NCI-H2171 (cell line): Measurements from ENCODE around the gene ASB4.
"Not testable (repeated sequence)": the region's sequence is repeated elsewhere in the genome, so short reads cannot be mapped to it uniquely, and the experiment has no call there.

ENCODE experiments used
- DNase-seq: peaks from one replicate; lab custom pipeline; 2025; lab: John Stamatoyannopoulos, UW

The ASB4 gene

DNA sequence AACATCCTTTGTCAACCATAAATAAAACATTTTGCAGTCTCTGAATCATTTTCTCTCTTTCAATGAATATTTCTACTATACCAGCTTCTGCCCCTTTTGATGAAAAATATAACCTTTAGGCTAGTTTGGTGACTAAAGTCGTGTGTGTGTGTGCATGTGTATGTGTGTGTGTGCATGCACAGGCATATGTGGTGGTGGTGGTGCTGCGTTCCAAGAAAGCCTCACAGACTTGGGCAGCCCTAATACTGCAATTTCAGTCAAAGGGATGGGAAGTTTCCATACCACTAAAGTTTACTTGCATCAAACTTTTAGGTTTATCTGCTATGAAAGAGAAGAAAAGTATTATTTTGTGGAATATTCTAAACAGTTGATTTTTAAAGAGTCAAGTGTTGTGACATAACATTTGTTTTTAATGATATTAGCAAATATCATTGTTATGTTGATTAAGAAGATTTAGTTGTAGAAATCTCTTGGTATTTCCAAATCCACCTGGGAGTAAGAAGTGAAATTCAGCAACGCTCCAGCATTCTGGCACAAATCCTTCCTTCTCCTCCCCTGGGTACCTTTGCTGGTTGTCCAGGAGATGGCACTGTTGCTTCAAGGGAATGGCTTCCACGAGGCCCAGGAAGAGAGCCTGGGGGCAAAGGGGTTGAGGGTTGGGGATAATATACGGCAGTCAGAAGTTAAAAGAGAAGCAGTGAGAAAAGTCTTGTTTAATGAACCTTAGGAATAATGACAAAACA, 41.5 kb downstream of the ASB4 start:
- DNase-seq: peak; percentile 45

DNA sequence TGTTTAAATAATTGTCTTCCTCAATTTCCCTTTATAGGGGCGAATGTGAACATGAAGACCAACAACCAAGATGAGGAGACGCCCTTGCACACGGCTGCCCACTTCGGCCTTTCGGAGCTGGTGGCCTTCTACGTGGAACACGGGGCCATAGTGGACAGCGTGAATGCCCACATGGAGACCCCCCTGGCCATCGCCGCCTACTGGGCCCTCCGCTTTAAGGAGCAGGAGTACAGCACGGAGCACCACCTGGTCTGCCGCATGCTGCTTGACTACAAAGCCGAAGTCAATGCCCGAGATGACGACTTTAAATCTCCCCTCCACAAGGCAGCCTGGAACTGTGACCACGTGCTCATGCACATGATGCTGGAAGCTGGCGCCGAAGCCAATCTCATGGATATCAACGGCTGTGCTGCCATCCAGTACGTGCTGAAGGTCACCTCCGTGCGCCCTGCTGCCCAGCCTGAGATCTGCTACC, 42.1 kb downstream of the ASB4 start:
- DNase-seq: no peak

DNA sequence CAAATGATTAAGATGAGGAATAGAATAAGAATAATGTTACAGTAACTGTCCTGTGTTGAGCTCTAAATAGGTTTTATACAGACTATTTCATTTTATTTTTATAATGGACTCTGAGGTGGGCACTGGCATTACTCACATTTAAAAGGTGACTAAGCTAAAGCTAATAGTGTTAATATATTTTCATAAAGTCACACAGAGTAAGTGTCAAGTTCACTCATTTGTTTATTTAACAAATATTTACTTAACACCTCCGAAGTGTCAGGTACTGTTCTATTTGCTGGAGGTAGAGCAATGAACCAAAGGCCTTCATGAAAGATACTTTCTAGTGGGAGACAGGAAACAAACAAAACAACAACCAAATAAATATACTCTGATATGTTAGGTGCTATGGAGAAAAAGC, 44.0 kb downstream of the ASB4 start:
- DNase-seq: no peak

DNA sequence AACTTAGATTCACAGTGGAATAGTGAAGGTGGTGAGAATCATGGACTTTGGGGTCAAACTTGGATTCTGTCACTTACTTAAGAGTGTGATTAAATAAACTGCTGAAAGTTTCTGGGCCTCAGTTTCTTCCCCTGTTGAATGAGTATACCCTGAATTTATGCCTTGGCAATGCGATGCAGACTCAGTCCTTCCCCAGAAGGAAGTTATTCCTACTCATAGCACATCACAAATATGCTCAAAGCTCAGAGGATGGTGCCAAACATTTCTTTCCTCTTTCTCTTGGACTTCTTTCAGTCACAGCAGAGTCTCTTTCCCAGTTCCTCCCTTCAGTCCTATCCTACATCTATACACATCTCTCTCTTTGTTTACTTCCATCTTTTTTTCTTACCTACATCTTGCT, 45.1 kb downstream of the ASB4 start:
- DNase-seq: no peak

DNA sequence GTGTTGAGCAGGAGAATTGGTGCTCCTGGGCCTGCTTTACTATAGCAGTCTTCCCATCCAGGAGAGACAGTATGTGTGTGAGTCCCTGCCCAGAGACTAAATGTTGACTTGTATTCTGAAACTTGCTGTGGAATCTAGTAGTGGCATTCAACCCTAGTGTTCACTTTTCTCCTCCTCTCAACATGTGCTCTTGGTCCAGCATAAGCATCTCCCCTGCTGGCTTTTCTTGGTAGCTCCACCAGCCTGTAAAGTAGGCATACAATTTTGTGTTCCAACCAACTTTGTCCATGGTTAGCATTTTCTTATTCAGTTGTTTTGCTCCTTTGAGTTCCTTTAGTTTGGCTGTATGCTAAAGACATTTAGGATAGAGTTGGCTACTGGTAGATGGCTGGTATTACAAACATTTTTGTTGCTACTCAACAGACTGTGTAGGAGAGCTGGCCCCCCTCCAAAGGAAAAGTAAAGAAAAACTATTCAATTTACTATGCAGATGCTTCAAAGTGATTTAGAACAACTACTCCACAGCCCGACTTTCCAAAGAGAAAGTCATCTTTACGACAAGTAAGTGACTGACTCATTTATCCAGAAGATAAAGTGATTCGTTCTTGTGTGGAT, 46.0 kb downstream of the ASB4 start:
- DNase-seq: no peak

DNA sequence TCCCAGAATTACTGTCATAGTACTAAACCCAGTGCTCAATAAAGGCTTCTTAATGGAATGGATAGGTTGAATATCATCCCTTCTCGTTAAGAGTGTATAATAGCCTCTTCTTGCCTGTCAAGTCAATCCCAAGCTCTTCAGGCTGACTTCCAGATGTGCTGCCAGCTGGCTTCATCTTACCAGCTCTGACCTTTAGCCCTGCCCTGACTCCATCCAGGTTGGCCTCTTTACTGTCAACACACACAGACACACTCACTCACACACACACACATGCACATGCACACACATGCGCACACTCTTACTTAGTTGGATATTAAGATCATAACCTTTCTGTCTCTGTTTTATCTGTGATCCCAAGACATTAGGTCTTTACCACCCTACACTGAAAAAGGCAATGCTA, 49.1 kb downstream of the ASB4 start:
- no peak for DNase-seq

DNA sequence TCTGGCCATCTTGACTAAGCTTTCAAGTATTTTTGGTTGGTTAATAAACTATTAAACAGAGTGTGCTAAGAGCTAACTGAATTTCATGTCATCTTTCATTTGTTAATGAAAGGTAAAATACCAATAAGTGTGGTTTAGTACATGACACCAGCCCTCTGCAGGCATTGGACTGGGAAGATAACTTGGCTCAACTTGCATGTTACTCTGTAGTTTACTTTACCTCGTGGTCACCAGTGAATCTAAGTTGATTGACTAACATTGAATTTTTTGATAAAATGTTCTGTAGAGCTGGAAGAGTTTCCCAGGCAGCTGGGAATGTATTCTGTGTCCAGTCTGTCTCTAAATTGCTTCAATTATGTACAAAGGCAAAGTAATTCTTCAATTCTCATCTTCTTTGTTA, 49.9 kb downstream of the ASB4 start:
- no peak for DNase-seq

DNA sequence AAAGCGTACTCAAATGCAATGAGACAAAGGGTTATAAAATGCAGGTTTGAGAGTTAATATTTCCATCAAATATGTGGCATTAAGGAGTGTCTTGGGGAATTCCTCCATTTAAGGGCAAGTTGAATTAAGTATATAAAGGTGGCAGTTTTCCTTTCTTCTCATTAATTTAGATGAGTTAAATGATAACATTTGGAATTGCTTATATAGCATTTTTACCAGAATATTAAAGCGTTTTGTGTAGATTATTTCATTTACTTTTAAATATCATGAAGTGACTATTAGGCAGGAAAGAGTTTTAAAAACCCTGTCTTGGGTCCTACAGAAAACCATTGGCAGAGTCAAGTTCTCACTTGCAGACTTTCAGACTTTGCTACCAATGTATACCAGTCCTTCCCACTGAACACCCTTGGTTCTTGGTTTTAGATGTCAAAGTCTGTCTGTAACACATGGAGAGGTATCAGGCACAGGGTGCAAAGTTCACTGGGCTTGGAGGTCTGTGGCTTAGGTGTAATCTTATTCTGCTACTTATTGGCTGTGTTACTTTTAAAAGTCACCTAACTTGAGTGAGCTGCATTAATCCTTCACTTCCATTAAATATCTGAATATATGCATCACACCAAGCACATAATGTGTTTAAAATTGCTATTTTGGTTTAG, 51.0 kb downstream of the ASB4 start:
- no peak for DNase-seq

DNA sequence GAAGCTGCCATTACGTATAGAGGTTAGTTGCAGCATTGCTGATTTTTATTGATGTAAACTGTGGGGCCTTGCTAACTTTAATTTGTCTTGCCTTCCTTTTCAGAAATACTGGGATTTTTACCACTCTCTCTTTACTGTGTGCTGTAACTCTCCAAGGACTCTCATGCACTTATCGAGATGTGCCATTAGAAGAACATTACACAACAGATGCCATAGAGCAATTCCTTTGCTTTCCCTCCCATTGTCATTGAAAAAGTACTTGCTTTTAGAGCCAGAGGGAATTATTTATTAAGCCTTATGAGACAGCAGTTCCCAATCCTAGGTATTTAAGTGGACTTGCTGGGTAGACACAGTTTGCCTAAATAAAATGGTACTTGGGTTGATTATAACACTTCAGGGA, 51.7 kb downstream of the ASB4 start:
- no peak for DNase-seq

DNA sequence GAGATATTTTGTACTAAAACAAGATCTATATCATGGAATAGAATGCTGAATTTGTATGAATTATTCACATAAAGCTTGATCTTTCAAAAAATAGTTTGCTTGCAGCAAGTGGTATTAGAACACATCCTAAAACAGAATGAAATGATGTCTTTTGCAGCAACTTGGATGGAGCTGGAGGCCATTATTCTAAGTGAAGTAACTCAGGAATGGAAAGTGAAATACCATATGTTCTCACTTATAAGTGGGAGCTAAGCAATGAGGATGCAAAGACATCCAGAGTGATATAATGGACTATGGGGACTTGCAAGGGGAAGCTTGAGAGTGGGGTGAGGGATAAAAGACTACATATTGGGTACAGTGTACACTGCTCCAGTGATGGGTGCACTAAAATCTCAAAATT, 53.7 kb downstream of the ASB4 start:
- DNase-seq: no peak

DNA sequence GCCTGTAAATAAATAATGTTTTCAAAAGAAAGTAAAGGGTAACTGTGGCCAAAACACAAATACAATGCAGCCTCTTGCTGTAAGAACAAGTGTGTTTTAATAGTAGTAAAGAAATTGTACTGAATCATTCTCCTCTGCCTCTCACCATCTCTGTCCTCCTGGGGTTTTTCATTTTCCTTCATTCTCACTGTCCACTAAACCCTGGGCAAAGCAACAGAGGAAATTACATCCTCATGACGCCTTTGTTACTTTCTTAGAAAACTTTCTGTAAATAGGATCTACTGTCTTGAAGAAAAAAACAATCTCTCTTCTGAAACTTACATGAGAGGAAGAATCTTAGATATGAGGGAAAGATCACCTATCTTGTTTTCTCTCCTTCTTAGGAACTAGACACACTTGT, 54.6 kb downstream of the ASB4 start:
- DNase-seq: no peak

DNA sequence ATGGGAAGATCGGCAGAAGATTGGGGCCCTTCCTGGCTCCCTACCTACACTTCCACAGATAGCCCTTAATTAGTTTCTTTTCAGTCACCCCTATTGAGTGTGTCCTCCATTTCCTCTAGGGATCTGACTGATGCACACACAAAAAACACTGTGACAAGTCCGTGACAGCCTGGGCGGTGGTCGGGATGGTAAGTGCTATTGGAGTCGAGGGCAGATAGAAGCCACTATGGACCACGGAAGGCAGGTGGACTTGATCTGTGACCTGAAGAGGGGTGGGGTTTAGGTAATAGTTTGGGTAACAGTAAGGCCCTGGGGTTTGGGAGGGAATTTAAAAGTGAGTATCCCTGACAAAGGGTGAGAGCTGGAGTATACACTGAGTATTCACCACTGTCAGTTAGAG, 57.6 kb downstream of the ASB4 start:
- DNase-seq: no peak

DNA sequence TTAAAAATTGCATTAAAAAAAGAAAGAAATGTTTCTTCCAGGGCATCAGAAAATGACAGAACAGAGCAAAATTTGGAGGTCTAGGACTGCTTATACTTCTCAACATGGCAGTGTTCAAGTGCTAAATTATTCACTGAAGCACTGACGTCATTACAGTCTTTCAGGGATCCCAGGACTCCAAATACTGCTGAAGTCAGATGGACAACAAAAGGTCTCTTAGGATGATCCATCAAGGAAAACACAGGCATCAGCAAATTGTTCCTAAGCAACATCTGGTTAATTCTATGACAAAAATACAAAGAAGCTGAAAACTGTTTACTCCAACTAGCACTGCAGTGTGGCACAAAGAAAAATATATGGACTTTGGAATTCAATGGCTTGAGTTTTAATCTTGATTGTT, 58.4 kb downstream of the ASB4 start:
- DNase-seq: no peak

DNA sequence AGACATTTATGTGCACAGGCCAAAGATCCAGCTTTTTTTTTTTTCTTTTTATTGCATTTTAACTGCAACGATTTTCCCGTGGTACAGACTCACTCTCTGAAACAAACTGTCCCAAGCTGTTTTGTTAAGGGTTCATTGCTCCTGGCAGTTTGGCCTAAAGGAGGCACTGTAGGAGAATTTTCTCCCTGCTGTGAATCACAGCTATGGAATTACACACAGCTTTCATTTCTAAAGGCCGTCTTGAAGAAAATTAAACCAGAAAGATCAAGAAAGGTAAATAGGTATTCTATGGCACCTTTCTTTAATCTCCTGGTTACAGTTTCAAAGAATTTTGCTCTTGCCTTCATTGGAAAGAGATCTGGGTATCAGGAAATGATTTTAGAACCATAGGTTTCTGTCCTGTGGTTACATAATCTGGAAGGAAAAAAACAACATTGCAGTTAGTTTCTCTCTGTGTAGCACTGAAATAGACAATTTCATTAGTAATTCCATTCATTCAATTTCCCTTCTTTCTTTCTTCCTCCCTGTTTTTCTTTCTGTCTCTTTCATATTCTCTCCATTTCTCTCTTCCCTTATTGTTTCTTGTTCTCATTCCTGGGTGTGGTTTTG, 59.4 kb downstream of the ASB4 start:
- no peak for DNase-seq

DNA sequence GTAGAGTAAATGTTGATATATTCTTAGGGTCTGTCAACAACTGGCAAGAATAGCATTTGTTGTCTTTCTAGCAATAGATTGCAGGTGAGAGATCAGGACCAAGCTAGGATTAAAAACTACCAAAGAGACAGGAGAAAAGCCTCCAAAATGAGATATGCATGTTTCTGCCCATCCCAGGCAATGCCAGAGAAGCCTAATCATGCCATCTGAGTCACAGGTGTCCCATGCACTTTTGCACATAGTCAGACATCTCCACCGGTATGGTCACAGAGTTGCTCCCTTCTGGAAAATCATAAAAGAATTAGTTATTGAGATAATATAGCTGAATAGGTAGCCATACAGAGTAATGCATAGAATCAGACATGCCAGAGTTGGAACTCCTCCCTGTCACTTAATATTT, 59.9 kb downstream of the ASB4 start:
- DNase-seq: no peak

DNA sequence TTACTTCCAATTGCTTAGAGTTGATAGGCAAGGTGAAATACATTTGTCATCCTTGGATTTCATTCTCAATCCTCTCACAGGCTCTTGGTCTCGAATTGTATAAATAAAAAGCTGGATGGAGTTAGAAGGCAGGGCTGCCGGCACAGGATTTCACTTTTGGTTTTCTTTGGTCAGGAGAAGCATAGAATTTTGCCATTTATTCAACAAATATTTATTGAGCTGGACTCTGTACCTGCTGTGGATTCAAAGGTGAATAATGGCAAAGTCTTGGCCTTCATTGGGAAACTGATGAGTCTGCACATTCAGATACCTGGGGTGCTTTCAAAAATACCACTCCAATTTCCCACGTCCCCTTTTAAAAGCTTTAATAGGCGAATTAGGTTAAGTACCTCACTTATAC, 60.9 kb downstream of the ASB4 start:
- no peak for DNase-seq

DNA sequence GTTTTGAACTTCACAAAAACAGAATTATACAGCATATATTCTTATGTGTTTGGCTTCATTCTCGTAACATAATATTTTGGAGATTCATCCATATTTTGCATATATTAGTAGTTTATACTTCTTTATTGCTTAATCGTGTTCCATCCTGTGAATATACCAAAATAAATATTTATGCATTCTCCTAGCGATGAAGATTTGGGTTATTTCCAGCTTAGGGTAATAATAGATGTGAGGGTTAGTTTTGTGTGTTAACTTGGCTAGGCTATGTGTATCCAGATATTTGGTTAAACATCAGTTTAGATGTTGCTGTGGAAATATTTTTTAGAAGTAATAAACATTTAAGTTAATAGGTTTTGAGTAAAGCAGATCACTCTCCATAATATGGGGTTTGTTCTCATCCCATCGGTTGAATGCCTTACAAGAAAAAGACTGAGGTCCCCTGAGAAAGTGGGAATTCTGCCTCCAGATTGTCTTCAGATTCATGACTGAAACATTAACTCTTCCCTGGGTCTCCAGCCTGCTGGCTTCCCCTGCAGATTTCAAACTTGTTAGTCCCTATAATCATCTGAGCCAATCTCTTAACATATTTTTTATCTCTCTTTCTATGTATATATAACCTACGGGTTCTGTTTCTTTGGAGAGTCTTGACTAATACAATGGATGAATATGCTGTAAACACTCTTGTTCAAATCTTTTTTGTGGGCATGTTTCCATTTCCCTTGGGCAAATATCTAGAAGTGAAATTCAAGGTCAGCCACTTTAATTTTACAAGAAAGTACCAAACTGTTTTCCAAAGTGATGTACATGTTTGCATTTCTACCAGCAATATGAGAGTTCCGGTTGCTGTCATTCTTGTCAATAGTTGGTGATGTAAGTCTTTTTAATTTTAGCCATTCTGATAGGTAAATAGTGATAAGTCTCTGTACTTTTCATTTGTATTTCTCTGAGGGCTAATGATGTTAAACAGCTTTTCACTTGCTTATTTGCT, 61.9 kb downstream of the ASB4 start:
- DNase-seq: no peak

DNA sequence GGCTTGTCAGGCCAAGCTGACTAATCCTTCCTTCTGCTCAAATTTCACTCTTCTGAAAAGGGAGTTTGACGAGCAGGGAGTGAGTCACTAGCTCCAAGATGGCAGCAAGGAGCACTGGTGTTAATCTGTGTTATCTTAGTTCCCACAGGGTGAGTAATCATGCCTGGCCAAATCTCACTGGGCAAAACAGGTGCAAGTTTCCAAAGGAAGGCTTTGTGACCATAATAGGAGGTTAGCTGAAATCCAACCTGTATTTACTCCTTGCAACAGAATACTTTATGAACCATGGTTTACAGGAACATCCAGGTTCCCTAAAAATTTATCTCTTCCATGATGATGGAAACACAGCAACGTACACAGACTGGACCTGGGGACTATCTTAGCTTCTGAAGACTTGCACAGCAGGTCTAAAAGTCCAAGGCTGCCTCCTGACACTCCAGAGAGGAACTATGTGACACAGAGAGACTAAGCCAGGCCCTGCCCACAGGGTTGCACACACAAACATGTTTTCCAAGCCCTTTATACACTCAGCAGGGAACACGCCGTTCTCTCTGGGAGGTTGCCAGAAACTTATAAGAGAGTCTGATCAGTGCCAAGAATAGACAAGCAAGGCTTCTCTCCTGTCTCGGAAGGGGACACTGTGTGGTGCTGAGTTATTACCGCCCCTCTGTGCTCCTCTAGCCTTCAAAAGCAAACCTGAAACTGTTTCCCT, 64.2 kb downstream of the ASB4 start:
- peak; percentile 7 for DNase-seq

DNA sequence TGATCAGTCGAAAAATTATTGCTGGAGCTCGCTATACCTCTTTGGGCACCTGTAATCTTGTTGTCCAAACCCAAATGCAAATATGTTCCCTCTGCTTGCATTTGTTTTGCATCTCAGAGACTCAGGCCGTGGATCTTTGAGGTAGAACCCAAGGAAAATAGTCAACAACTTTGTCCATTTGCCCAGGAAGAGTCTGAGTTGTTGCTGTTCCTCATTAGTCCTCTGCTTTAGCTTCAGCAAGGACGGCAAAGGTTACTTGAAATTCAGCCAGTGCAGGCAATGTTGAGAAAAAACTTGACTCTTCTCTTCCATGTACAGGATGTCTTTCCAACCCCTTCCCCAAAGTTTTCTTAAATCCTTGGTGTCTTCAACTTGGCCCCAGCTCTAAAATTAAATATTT, 64.8 kb downstream of the ASB4 start:
- DNase-seq: no peak

DNA sequence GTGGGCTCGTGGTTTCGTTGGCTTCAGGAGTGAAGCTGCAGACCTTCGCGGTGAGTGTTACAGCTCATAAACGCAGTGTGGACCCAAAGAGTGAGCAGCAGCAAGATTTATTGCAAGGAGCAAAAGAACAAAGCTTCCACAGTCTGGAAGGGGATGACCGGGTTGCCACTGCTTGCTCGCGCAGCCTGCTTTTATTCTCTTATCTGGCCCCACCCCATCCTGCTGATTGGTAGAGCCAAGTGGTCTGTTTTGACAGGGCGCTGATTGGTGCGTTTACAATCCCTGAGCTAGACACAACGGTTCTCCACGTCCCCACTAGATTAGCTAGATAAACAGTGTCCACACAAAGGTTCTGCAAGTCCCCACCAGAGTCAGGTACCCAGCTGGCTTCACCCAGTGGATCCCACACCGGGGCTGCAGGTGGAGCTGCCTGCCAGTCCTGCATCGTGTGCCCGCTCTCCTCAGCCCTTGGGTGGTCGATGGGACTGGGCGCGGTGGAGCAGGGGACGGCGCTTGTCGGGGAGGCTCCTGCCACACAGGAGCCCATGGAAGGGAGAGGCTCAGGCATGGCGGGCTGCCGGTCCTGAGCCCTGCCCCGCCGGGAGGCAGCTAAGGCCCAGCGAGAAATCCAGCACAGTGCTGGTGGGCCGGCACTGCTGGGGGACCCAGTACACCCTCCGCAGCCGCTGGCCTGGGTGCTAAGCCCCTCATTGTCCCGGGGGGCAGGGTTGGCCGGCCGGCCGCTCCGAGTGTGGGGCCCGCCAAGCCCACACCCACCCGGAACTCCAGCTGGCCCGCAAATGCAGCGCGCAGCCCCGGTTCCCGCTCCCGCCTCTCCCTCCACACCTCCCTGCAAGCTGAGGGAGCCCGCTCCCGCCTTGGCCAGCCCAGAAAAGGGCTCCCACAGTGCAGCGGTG, 66.5 kb downstream of the ASB4 start:
- DNase-seq: not testable (repeated sequence)
